H1 (cell line): ENCODE results near the gene SCARB2. TPM values are rescaled to one million over a fixed set of nuclear protein-coding genes. Genes with fewer than 3 reads are reported as not detected.

Experiments used
- ASH2L ChIP-seq: fragments of 200-600, 300-600 bp; sonication (generic); IDR thresholded peaks from one replicate; pipeline ENCODE4 v1.7.1; 2017; ENCODE audit warnings: low read length
- CHD2 ChIP-seq: IDR thresholded peaks from 2 replicates; pipeline ENCODE4 v1.6.1; 2012; ENCODE audit warnings: low read length, improper control_type of control experiment
- PHF8 ChIP-seq: fragments of 200-600 bp; sonication (generic); conservative IDR thresholded peaks from 2 replicates; pipeline ENCODE4 v1.7.1; 2012; ENCODE audit warnings: low read depth, mild to moderate bottlenecking, inconsistent platforms, low read length, moderate library complexity
- TBP ChIP-seq: IDR thresholded peaks from 2 replicates; pipeline ENCODE4 v1.6.1; 2011; ENCODE audit warnings: low read depth, low read length, improper control_type of control experiment
- polyA plus RNA-seq, 7 experiments: library from polyadenylated mRNA; depleted of rRNA in 3 of 7; stranded (reverse) in 5 of 7; unstranded in 2 of 7; fragments of >200 nt in 5 of 7; fragments of 200-250 nt in 2 of 7; gene quantifications; 1 replicate in 5 of 7; 2 replicates in 1 of 7; 4 replicates in 1 of 7; pipeline versions ENCODE4 v1.2.1 to v1.2.3, GENCODE V29; 2011 to 2013; ENCODE audit warnings: missing spikeins in 2 of 7, mixed read lengths in 2 of 7
- total RNA-seq: library from RNA; stranded (reverse); fragmentation: NEBNext Ultra II Directional; extraction: Animal tissue kit (Norgen Biotek cat#: 25700); gene quantifications from 2 replicates; pipeline ENCODE4 v1.2.1, GENCODE V29; 2021

The SCARB2 gene
- total and polyA plus RNA-seq, 2 of the 8 experiments (the other 6 are each of a cell fraction or from before 2014, with no cell fraction given), result 18.5 to 35.7 TPM

- no peak for TF ChIP-seq ASH2L
- TF ChIP-seq PHF8, result no peak
- TF ChIP-seq CHD2, result no peak
- TF ChIP-seq TBP, result no peak
Measured at GRCh38 chr4:76156635-76157034, 57.0 kb downstream of the SCARB2 start (continued).
